ENCODE results near the gene TUBGCP3.
A peak's percentile ranks its signal among the peaks of the same experiment; 100 is the strongest.

Gene TUBGCP3, protein sequence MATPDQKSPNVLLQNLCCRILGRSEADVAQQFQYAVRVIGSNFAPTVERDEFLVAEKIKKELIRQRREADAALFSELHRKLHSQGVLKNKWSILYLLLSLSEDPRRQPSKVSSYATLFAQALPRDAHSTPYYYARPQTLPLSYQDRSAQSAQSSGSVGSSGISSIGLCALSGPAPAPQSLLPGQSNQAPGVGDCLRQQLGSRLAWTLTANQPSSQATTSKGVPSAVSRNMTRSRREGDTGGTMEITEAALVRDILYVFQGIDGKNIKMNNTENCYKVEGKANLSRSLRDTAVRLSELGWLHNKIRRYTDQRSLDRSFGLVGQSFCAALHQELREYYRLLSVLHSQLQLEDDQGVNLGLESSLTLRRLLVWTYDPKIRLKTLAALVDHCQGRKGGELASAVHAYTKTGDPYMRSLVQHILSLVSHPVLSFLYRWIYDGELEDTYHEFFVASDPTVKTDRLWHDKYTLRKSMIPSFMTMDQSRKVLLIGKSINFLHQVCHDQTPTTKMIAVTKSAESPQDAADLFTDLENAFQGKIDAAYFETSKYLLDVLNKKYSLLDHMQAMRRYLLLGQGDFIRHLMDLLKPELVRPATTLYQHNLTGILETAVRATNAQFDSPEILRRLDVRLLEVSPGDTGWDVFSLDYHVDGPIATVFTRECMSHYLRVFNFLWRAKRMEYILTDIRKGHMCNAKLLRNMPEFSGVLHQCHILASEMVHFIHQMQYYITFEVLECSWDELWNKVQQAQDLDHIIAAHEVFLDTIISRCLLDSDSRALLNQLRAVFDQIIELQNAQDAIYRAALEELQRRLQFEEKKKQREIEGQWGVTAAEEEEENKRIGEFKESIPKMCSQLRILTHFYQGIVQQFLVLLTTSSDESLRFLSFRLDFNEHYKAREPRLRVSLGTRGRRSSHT

DNA sequence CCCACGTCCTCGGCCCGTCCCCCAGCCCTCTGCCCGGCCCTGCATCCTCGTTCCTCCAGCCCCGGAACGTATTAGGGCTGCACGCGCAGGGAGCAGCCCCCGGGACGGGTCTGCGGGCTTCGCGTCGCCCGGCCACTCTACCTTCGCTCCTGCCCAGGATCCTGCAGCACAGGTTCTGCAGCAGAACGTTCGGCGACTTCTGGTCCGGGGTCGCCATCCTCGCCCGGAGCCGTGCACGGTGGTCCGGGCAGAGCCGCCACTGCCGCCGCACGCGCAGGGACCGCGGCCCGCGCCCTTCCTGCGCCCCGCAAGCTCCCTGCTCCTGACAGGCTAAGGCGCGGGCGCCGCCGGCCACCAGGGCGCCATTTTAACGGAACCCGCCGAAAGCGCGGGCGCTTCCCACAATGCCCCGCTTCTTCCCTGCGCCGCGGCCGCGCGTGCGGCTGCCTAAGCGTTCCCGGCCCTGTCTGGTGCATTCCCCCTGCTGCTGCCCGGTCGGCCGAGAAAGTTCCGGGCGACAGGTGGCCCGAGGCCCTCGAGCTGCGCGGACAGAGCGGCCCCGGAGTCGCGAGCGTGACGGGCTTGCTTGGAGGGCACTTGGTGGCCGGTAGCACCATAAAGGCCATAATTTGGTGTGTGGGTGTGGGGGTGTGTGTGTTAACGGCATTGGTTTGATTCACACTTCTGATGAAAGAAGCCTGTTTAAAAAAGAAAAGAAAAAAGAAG is at the start of gene TUBGCP3:
TUBGCP3 (minus strand) TSS at position 390 of the 726 bp plus-strand sequence; CDS start at position 217, 173 bp downstream.
- Histone ChIP-seq H3K79me2 (ENCODE audit: insufficient read depth, low read length) (peaks cover 48% of the 10 kb centered on the region), H3K9me2 (ENCODE audit: low read depth, low read length) (no peaks in the 10 kb centered on the region), H3K36me3 (ENCODE audit: insufficient read depth, low read length) (peaks cover 10% of the 10 kb centered on the region; the same call in 1 of the 2 replicates), H3F3A (ENCODE audit: insufficient read depth, low read length) (no peaks in the 10 kb centered on the region), H4K20me1 (ENCODE audit: insufficient read depth, low read length) (no peaks in the 10 kb centered on the region), H3K9ac (ENCODE audit: low read length) (peak within 1 kb of the TSS; percentile 97), H3K4me1 (ENCODE audit: insufficient read depth, low read length, severe bottlenecking) (peaks cover 48% of the 10 kb centered on the region), H3K9me3 (ENCODE audit: low read length) (no peaks in the 10 kb centered on the region), H3K4me2 (ENCODE audit: low read length) (peak within 1 kb of the TSS; percentile 94), H2AFZ (ENCODE audit: low read length) (peak within 1 kb of the TSS; percentile 22), H3K27me3 (ENCODE audit: insufficient read depth, low read length) (no peaks in the 10 kb centered on the region), H3K27ac (ENCODE audit: low read depth, low read length, poor library complexity, severe bottlenecking) (peak within 1 kb of the TSS; percentile 77), H3K4me3 (ENCODE audit: low read depth, low read length, poor library complexity, severe bottlenecking) (peak within 1 kb of the TSS; percentile 91)
- no peak for TF ChIP-seq EZH2 (IDR thresholded peaks at IDR 0.05; ENCODE audit: borderline replicate concordance, low read length)
- TF ChIP-seq, protein P1, sequence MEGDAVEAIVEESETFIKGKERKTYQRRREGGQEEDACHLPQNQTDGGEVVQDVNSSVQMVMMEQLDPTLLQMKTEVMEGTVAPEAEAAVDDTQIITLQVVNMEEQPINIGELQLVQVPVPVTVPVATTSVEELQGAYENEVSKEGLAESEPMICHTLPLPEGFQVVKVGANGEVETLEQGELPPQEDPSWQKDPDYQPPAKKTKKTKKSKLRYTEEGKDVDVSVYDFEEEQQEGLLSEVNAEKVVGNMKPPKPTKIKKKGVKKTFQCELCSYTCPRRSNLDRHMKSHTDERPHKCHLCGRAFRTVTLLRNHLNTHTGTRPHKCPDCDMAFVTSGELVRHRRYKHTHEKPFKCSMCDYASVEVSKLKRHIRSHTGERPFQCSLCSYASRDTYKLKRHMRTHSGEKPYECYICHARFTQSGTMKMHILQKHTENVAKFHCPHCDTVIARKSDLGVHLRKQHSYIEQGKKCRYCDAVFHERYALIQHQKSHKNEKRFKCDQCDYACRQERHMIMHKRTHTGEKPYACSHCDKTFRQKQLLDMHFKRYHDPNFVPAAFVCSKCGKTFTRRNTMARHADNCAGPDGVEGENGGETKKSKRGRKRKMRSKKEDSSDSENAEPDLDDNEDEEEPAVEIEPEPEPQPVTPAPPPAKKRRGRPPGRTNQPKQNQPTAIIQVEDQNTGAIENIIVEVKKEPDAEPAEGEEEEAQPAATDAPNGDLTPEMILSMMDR (IDR thresholded peaks at IDR 0.05; ENCODE audit: low read length) = no peak

DNA sequence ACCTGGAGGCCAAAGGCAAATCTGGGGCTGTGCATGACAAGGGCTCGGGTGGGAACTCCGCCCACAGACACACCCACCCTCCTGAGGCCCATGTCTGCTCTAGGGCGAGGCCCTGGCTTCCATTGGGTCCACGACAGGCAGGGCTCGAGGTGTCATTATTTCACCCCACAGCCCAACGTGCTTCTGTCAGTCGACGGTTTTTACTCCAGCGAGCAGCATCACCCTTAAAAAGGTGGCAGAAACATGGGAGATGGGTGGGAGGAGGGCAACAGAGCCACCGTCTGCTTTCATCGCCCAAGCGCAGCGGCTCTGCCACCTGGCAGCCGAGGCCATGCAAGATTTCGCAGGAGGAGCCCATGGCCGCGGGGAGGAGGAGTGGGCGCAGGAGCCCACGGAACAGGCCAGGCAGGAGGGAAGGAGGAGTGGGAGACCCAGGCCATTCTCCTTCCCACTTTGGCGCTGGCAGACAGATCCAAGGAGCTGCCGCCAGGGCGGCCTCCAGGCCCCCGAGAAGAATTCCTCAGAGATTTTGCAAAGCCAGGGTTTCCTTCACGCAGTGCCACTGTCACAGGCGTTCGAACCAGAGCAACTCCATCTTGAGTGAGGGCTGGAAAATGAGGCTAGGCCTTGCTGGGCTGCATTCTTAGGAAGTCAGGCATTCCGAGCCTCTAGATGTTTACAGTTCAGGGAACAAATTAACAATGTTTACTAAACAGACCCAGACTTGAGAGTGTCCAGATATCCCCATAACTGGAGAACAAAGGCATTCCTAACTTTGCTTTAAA is 49.3 kb upstream of the TUBGCP3 start:
- no peak for TF ChIP-seq EZH2 (IDR thresholded peaks at IDR 0.05; ENCODE audit: borderline replicate concordance, low read length)
- TF ChIP-seq, protein P1 (IDR thresholded peaks at IDR 0.05; ENCODE audit: low read length) = no peak
- no peaks in the 10 kb centered on the region for H3F3A ChIP-seq (ENCODE audit: insufficient read depth, low read length)
- no peaks in the 10 kb centered on the region for H3K9me3 ChIP-seq (ENCODE audit: low read length)
- H3K27ac ChIP-seq (ENCODE audit: low read depth, low read length, poor library complexity, severe bottlenecking) = no peak overlapping the region
- H4K20me1 ChIP-seq (ENCODE audit: insufficient read depth, low read length) = no peaks in the 10 kb centered on the region
- H3K9me2 ChIP-seq (ENCODE audit: low read depth, low read length) = no peaks in the 10 kb centered on the region
- H3K4me1 ChIP-seq (ENCODE audit: insufficient read depth, low read length, severe bottlenecking) = no peaks in the 10 kb centered on the region
- no peak overlapping the region for H3K4me3 ChIP-seq (ENCODE audit: low read depth, low read length, poor library complexity, severe bottlenecking)
- H3K4me2 ChIP-seq (ENCODE audit: low read length) = no peak overlapping the region
- H3K9ac ChIP-seq (ENCODE audit: low read length) = no peak overlapping the region
- H2AFZ ChIP-seq (ENCODE audit: low read length) = no peak overlapping the region
- no peaks in the 10 kb centered on the region for H3K79me2 ChIP-seq (ENCODE audit: insufficient read depth, low read length)
- H3K27me3 ChIP-seq (ENCODE audit: insufficient read depth, low read length) = no peaks in the 10 kb centered on the region
- no peaks in the 10 kb centered on the region for H3K36me3 ChIP-seq (ENCODE audit: insufficient read depth, low read length)

All from OCI-LY1 (cell line).